K562 (cell line): ENCODE measurements around the gene DGUOK. TPM values are rescaled to one million over a fixed set of nuclear protein-coding genes. Genes with fewer than 3 reads are reported as not detected.

ENCODE experiments used
- EP400 ChIP-seq: fragments of 450-650 bp; IDR thresholded peaks from 2 replicates; pipeline ENCODE4 v1.6.1; 2017; ENCODE audit warnings: antibody characterized with exemption, mild to moderate bottlenecking, moderate library complexity
- FOXM1 ChIP-seq, 2 experiments: fragments of 450-650 bp in 1 of 2; sonication (generic) in 1 of 2; formaldehyde crosslinking in 1 of 2; IDR thresholded peaks; 2 replicates each; pipeline versions ENCODE4 v1.6.1 to v1.9.0; 2017 to 2022; ENCODE audit warnings: low read depth in 2 of 2, mild to moderate bottlenecking in 2 of 2, missing genetic modification reagents in 1 of 2, moderate library complexity in 1 of 2
- JUNB ChIP-seq: fragments of 450-650 bp; formaldehyde crosslinking; conservative IDR thresholded peaks from 2 replicates; pipeline ENCODE4 v1.4.0; 2020; ENCODE audit warnings: mild to moderate bottlenecking
- POLR2H ChIP-seq: IDR thresholded peaks from 2 replicates; pipeline ENCODE4 v1.6.1; 2016; ENCODE audit warnings: missing genetic modification characterization, low read depth, mild to moderate bottlenecking, control low read depth, missing compliant biosample characterization, moderate library complexity
- SMAD3 ChIP-seq: fragments of 450-650 bp; formaldehyde crosslinking; conservative IDR thresholded peaks from 2 replicates; pipeline ENCODE4 v1.4.0; 2020; ENCODE audit warnings: mild to moderate bottlenecking
- STAT5A ChIP-seq: IDR thresholded peaks from 2 replicates; pipeline ENCODE4 v1.6.1; 2012; ENCODE audit warnings: low read length, inconsistent platforms, borderline replicate concordance
- THRAP3 ChIP-seq: fragments of 450-650 bp; IDR thresholded peaks from 2 replicates; pipeline ENCODE4 v1.6.1; 2016; ENCODE audit warnings: mild to moderate bottlenecking, inconsistent platforms, borderline replicate concordance
- ZC3H8 ChIP-seq: fragments of 450-650 bp; IDR thresholded peaks from 2 replicates; pipeline ENCODE4 v1.6.1; 2017
- polyA plus RNA-seq, 8 experiments: library from polyadenylated mRNA; depleted of rRNA in 4 of 8; stranded (reverse) in 5 of 8; unstranded in 3 of 8; fragments of >200 nt; fragmentation: Nextera tagmentation in 2 of 8; fragmentation: Illumina TruSeq in 1 of 8; extraction: Ambion mirVana in 2 of 8; extraction: Trizol in 1 of 8; gene quantifications; 2 replicates each; pipeline versions ENCODE4 v1.2.1 to v1.2.3, GENCODE V29; 2011 to 2014; ENCODE audit warnings: inconsistent platforms in 1 of 8, missing spikeins in 1 of 8
- total RNA-seq, 7 experiments: library from RNA; depleted of rRNA in 6 of 7; stranded (reverse); fragments of >200 nt in 6 of 7; fragmentation: Illumina TruSeq in 2 of 7; extraction: Trizol in 2 of 7; gene quantifications; 2 replicates each; pipeline versions ENCODE4 v1.2.1 to v1.2.3, GENCODE V29; 2011 to 2021; ENCODE audit warnings: low replicate concordance in 1 of 7
- TF ChIP-seq, protein P1 (sequence below): fragments of 200-600 bp; sonication (generic); IDR thresholded peaks from one replicate; pipeline ENCODE4 v1.6.1; 2012; ENCODE audit warnings: mild to moderate bottlenecking, low read depth, low read length, inconsistent platforms
- TF ChIP-seq, protein P2 (sequence below): fragments of 200-800 bp; sonication (Bioruptor generic); IDR thresholded peaks from 2 replicates; pipeline ENCODE4 v1.6.1; 2017; ENCODE audit warnings: missing genetic modification characterization, missing compliant biosample characterization
- TF ChIP-seq, protein P3 (sequence below): fragments of 250-450 bp; sonication (Bioruptor Pico); IDR thresholded peaks from 2 replicates; pipeline ENCODE4 v1.8.0; 2022; ENCODE audit warnings: inconsistent platforms, mild to moderate bottlenecking, moderate library complexity, borderline replicate concordance
- TF ChIP-seq, protein P4 (sequence below): fragments of 250-450 bp; sonication (Bioruptor Pico); IDR thresholded peaks from 2 replicates; pipeline ENCODE4 v1.6.1; 2021; ENCODE audit warnings: mild to moderate bottlenecking

DGUOK gene
- total and polyA plus RNA-seq, 9 of the 15 experiments (the other 6 are each of a cell fraction or from before 2014, with no cell fraction given) = 67.0 to 288 (median 126) TPM

DNA sequence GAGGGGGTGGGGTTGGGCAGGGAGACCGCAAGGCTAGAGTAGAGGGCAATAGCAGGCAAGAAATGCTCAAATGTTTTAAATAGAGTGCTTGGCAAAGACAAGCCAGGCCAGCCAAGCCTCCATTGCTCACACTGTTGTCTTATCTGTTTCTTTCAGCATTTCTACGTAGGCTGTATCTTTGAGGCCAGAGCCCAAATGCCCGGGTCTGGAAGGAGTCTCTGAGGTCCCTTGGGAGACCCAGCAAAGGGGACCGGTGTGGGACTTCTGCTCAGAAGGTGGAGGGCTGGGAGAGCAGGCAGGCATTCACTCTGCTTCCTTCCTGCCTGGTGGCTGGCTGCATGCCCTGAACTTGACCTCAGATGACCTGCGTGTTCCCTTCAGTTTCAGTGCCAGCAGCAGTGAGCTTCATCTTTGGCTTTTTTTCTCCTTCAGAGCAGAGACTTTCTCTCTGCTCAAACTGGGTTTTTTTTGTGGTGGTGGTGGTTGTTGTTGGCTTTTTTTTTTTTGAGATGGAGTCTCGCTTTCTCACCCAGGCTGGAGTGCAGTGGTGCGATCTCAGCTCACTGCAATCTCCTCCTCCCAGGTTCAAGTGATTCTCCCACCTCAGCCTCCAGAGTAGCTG, 44.3 kb downstream of the DGUOK start (continued):
- TF ChIP-seq THRAP3 = no peak
- no peak for TF ChIP-seq SMAD3 (CRISPR knock-in tag)
- no peak for TF ChIP-seq JUNB
- TF ChIP-seq POLR2H = no peak
- TF ChIP-seq, protein P1, sequence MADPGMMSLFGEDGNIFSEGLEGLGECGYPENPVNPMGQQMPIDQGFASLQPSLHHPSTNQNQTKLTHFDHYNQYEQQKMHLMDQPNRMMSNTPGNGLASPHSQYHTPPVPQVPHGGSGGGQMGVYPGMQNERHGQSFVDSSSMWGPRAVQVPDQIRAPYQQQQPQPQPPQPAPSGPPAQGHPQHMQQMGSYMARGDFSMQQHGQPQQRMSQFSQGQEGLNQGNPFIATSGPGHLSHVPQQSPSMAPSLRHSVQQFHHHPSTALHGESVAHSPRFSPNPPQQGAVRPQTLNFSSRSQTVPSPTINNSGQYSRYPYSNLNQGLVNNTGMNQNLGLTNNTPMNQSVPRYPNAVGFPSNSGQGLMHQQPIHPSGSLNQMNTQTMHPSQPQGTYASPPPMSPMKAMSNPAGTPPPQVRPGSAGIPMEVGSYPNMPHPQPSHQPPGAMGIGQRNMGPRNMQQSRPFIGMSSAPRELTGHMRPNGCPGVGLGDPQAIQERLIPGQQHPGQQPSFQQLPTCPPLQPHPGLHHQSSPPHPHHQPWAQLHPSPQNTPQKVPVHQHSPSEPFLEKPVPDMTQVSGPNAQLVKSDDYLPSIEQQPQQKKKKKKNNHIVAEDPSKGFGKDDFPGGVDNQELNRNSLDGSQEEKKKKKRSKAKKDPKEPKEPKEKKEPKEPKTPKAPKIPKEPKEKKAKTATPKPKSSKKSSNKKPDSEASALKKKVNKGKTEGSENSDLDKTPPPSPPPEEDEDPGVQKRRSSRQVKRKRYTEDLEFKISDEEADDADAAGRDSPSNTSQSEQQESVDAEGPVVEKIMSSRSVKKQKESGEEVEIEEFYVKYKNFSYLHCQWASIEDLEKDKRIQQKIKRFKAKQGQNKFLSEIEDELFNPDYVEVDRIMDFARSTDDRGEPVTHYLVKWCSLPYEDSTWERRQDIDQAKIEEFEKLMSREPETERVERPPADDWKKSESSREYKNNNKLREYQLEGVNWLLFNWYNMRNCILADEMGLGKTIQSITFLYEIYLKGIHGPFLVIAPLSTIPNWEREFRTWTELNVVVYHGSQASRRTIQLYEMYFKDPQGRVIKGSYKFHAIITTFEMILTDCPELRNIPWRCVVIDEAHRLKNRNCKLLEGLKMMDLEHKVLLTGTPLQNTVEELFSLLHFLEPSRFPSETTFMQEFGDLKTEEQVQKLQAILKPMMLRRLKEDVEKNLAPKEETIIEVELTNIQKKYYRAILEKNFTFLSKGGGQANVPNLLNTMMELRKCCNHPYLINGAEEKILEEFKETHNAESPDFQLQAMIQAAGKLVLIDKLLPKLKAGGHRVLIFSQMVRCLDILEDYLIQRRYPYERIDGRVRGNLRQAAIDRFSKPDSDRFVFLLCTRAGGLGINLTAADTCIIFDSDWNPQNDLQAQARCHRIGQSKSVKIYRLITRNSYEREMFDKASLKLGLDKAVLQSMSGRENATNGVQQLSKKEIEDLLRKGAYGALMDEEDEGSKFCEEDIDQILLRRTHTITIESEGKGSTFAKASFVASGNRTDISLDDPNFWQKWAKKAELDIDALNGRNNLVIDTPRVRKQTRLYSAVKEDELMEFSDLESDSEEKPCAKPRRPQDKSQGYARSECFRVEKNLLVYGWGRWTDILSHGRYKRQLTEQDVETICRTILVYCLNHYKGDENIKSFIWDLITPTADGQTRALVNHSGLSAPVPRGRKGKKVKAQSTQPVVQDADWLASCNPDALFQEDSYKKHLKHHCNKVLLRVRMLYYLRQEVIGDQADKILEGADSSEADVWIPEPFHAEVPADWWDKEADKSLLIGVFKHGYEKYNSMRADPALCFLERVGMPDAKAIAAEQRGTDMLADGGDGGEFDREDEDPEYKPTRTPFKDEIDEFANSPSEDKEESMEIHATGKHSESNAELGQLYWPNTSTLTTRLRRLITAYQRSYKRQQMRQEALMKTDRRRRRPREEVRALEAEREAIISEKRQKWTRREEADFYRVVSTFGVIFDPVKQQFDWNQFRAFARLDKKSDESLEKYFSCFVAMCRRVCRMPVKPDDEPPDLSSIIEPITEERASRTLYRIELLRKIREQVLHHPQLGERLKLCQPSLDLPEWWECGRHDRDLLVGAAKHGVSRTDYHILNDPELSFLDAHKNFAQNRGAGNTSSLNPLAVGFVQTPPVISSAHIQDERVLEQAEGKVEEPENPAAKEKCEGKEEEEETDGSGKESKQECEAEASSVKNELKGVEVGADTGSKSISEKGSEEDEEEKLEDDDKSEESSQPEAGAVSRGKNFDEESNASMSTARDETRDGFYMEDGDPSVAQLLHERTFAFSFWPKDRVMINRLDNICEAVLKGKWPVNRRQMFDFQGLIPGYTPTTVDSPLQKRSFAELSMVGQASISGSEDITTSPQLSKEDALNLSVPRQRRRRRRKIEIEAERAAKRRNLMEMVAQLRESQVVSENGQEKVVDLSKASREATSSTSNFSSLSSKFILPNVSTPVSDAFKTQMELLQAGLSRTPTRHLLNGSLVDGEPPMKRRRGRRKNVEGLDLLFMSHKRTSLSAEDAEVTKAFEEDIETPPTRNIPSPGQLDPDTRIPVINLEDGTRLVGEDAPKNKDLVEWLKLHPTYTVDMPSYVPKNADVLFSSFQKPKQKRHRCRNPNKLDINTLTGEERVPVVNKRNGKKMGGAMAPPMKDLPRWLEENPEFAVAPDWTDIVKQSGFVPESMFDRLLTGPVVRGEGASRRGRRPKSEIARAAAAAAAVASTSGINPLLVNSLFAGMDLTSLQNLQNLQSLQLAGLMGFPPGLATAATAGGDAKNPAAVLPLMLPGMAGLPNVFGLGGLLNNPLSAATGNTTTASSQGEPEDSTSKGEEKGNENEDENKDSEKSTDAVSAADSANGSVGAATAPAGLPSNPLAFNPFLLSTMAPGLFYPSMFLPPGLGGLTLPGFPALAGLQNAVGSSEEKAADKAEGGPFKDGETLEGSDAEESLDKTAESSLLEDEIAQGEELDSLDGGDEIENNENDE = no peak
- peak; percentile 59 for TF ChIP-seq FOXM1 (IDR thresholded peaks at IDR 0.05; ENCODE audit: low read depth)
- TF ChIP-seq FOXM1 (CRISPR knock-in tag; IDR thresholded peaks at IDR 0.05; ENCODE audit: low read depth) = no peak
- TF ChIP-seq STAT5A = peak; percentile 58; the same call in 1 of the 2 replicates
- TF ChIP-seq ZC3H8 = no peak
- TF ChIP-seq EP400 = peak; percentile 44; the same call in 1 of the 2 replicates
- TF ChIP-seq, protein P2, sequence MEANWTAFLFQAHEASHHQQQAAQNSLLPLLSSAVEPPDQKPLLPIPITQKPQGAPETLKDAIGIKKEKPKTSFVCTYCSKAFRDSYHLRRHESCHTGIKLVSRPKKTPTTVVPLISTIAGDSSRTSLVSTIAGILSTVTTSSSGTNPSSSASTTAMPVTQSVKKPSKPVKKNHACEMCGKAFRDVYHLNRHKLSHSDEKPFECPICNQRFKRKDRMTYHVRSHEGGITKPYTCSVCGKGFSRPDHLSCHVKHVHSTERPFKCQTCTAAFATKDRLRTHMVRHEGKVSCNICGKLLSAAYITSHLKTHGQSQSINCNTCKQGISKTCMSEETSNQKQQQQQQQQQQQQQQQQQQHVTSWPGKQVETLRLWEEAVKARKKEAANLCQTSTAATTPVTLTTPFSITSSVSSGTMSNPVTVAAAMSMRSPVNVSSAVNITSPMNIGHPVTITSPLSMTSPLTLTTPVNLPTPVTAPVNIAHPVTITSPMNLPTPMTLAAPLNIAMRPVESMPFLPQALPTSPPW (CRISPR knock-in tag) = no peak
- TF ChIP-seq, protein P3, sequence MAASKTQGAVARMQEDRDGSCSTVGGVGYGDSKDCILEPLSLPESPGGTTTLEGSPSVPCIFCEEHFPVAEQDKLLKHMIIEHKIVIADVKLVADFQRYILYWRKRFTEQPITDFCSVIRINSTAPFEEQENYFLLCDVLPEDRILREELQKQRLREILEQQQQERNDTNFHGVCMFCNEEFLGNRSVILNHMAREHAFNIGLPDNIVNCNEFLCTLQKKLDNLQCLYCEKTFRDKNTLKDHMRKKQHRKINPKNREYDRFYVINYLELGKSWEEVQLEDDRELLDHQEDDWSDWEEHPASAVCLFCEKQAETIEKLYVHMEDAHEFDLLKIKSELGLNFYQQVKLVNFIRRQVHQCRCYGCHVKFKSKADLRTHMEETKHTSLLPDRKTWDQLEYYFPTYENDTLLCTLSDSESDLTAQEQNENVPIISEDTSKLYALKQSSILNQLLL (CRISPR knock-in tag) = no peak
- TF ChIP-seq, protein P4, sequence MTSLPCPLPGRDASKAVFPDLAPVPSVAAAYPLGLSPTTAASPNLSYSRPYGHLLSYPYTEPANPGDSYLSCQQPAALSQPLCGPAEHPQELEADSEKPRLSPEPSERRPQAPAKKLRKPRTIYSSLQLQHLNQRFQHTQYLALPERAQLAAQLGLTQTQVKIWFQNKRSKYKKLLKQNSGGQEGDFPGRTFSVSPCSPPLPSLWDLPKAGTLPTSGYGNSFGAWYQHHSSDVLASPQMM (CRISPR knock-in tag) = no peak
